ENCODE data around the gene CYP4F3.

CYP4F3 gene

GRCh38 chr19:15669891-15670290, 29.2 kb downstream of the CYP4F3 start:
- H3K4me3 ChIP-seq (replicated peaks; ENCODE audit: low read depth, low read length), result no peak overlapping the region
- DNase-seq (ENCODE audit: extremely low read depth, low read depth), result no peak
- TF ChIP-seq CTCF (IDR thresholded peaks at IDR 0.05; ENCODE audit: low read depth, low read length, missing control alignments), result no peak

DNA sequence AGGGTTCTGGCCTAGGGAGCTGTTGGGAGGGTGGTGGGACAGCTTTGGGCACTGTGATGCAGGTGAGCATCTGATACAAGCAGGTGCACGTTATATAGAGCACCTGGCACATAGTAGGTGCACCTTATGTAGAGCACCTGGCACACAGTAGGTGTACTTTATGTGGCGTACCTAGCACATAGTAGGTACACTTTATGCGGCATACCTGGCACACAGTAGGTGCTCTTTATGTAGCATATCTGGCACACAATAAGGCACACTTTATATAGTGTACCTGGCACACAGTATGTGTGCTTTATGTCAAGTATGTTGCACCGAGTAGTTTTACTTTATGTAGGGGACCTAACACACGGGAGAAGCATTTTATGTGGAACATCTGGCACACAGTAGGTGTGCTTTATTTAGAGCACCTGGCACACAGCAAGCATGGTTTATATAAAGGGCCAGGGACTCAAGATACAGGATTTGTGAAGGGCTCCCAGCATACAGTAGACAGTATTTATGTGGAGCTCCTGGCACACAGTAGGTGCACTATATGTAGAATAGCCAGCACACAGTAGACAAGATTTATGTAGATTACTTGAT, 30.6 kb downstream of the CYP4F3 start:
- no peak overlapping the region for H3K4me3 ChIP-seq (replicated peaks; ENCODE audit: low read depth, low read length)
- no peak for TF ChIP-seq CTCF (IDR thresholded peaks at IDR 0.05; ENCODE audit: low read depth, low read length, missing control alignments)
- no peak for DNase-seq (ENCODE audit: extremely low read depth, low read depth)

GRCh38 chr19:15671891-15672579, 31.3 kb downstream of the CYP4F3 start:
- no peak for TF ChIP-seq CTCF (IDR thresholded peaks at IDR 0.05; ENCODE audit: low read depth, low read length, missing control alignments)
- H3K4me3 ChIP-seq (replicated peaks; ENCODE audit: low read depth, low read length), result no peak overlapping the region
- no peak for DNase-seq (ENCODE audit: extremely low read depth, low read depth)

DNA sequence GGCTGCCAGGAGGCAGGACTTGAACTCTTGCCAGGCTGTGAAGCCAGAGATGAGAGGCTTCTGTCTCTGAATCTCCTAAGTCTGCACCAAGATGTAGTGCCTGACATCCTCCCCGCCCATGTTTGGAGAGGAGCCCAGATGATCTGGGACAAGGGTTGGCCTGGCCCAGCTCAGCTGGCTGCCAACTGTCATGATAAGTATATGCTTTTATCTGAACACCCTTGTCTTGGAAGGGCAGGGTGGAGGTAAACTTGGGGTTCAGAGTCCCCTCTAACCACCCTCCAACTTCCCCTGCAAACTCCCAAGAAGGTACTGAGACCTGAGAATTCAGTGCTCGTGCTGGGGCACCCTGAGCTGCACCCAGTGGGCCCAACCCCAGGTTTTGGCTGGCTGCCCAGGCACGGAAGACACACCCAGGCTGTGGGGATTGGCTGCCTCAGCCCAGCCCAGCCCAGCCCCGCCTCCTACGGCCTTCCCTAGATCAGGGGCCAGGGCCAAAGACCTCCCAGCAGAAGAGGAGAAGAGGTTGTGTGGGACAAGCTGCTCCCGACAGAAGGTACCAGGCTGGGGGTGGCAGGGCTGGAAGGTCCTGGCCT, 32.0 kb downstream of the CYP4F3 start, which contains the start of gene CYP4F12:
TSS of gene CYP4F12 (plus strand) at position 508 of the 596 bp plus-strand sequence. CDS start 443 bp downstream, outside the sequence.
- no peak within 1 kb of the TSS for H3K4me3 ChIP-seq (replicated peaks; ENCODE audit: low read depth, low read length)
- no peak for DNase-seq (ENCODE audit: extremely low read depth, low read depth)

DNA sequence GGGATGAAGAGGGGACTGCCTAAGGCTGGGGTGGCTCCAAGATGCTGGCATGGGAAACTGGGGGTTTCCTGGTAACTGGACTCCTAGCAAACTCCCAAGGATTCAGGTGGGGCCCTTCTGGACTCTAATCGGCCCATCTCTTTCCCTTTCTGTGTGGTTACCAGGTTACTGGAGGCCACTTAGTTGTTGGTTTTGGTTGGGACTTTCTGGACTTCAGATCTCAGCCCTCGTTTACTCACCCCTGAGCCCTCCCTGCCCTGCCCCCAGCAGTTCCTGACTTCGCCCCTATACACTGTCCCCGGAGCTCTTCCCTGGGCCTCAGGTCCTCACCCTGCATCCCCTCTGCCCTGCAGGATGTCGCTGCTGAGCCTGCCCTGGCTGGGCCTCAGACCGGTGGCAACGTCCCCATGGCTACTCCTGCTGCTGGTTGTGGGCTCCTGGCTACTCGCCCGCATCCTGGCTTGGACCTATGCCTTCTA, 32.5 kb downstream of the CYP4F3 start:
- no peak overlapping the region for H3K4me3 ChIP-seq (replicated peaks; ENCODE audit: low read depth, low read length)
- DNase-seq (ENCODE audit: extremely low read depth, low read depth), result no peak

More for the DNA sequence above, 32.0 kb downstream of the CYP4F3 start, which contains the start of gene CYP4F12:
- no peak for TF ChIP-seq CTCF (IDR thresholded peaks at IDR 0.05; ENCODE audit: low read depth, low read length, missing control alignments)

DNA sequence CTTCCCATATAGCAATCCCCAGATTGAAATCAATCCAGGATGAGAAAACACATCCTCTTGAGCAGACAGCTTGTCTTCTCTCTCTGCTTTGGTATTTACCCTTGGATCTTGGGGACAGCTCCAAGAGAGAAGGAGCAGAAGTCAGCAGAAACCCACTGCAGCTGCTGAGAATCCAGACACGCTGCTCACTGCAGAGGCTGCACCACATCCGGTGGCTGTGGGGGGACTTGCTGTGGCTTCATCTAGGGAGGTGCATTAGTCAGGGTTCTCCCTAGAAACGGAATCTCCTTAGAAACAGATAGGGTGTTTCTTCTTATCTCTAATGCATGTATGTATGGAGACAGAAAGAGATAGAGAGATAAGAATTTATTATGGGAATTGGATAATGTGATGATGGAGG, 34.9 kb downstream of the CYP4F3 start:
- no peak for DNase-seq (ENCODE audit: extremely low read depth, low read depth)
- H3K4me3 ChIP-seq (replicated peaks; ENCODE audit: low read depth, low read length), result no peak overlapping the region
- TF ChIP-seq CTCF (IDR thresholded peaks at IDR 0.05; ENCODE audit: low read depth, low read length, missing control alignments), result no peak

More for the DNA sequence above, 32.5 kb downstream of the CYP4F3 start:
- TF ChIP-seq CTCF (IDR thresholded peaks at IDR 0.05; ENCODE audit: low read depth, low read length, missing control alignments), result no peak
